ENCODE data around the gene RAPGEF2.

The RAPGEF2 gene

GRCh38 chr4:159353422-159354116 is 250.7 kb downstream of the RAPGEF2 start:
- no peak for TF ChIP-seq CSDC2 (CRISPR knock-in tag; IDR thresholded peaks at IDR 0.05)
- no peak for TF ChIP-seq ZFP3 (CRISPR knock-in tag; IDR thresholded peaks at IDR 0.05)
- no peak for TF ChIP-seq GLIS3 (CRISPR knock-in tag; IDR thresholded peaks at IDR 0.05)
- ATAC-seq, result no peak

DNA sequence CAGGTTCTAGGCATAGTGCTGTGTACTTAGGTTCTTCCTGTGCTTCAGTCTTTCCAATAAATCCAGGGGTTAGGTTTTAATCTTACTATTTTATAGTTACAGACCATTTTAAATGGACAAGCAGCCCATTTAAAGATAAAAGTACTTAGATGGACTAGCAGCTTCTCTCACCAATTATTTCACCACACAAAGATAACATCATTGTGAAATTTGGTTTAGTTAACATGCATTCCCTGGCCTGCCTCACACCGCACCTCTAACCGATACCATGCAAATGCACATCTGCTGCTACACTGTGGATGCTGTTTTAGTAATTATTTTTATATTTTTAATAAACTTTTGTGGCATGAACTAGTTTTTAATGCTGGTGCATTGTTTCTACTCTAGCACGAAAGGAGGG is 252.6 kb downstream of the RAPGEF2 start:
- ATAC-seq, result no peak
- no peak for TF ChIP-seq ZFP30 (CRISPR knock-in tag; IDR thresholded peaks at IDR 0.05)
- TF ChIP-seq RARB (CRISPR knock-in tag; IDR thresholded peaks at IDR 0.05), result no peak
- TF ChIP-seq, protein P1, sequence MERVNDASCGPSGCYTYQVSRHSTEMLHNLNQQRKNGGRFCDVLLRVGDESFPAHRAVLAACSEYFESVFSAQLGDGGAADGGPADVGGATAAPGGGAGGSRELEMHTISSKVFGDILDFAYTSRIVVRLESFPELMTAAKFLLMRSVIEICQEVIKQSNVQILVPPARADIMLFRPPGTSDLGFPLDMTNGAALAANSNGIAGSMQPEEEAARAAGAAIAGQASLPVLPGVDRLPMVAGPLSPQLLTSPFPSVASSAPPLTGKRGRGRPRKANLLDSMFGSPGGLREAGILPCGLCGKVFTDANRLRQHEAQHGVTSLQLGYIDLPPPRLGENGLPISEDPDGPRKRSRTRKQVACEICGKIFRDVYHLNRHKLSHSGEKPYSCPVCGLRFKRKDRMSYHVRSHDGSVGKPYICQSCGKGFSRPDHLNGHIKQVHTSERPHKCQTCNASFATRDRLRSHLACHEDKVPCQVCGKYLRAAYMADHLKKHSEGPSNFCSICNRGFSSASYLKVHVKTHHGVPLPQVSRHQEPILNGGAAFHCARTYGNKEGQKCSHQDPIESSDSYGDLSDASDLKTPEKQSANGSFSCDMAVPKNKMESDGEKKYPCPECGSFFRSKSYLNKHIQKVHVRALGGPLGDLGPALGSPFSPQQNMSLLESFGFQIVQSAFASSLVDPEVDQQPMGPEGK (CRISPR knock-in tag; IDR thresholded peaks at IDR 0.05; ENCODE audit: borderline replicate concordance), result no peak
- TF ChIP-seq ESRRG (CRISPR knock-in tag; IDR thresholded peaks at IDR 0.05), result no peak
- TF ChIP-seq BACH2 (CRISPR knock-in tag; IDR thresholded peaks at IDR 0.05; ENCODE audit: borderline replicate concordance), result no peak
- TF ChIP-seq, protein P2, sequence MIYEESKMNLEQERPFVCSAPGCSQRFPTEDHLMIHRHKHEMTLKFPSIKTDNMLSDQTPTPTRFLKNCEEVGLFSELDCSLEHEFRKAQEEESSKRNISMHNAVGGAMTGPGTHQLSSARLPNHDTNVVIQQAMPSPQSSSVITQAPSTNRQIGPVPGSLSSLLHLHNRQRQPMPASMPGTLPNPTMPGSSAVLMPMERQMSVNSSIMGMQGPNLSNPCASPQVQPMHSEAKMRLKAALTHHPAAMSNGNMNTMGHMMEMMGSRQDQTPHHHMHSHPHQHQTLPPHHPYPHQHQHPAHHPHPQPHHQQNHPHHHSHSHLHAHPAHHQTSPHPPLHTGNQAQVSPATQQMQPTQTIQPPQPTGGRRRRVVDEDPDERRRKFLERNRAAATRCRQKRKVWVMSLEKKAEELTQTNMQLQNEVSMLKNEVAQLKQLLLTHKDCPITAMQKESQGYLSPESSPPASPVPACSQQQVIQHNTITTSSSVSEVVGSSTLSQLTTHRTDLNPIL (CRISPR knock-in tag; IDR thresholded peaks at IDR 0.05; ENCODE audit: low read depth), result no peak
- TF ChIP-seq ARNTL (CRISPR knock-in tag; IDR thresholded peaks at IDR 0.05; ENCODE audit: borderline replicate concordance, low read depth), result no peak
- TF ChIP-seq OSR1 (CRISPR knock-in tag; IDR thresholded peaks at IDR 0.05), result no peak
- no peak for TF ChIP-seq ZNF70 (CRISPR knock-in tag; IDR thresholded peaks at IDR 0.05)
- no peak for TF ChIP-seq ZC3H10 (CRISPR knock-in tag; IDR thresholded peaks at IDR 0.05)
- TF ChIP-seq GLIS3 (CRISPR knock-in tag; IDR thresholded peaks at IDR 0.05), result no peak
- no peak for TF ChIP-seq PPARA (CRISPR knock-in tag; IDR thresholded peaks at IDR 0.05; ENCODE audit: borderline replicate concordance)
- no peak for TF ChIP-seq ZFP3 (CRISPR knock-in tag; IDR thresholded peaks at IDR 0.05)
- no peak for TF ChIP-seq TOX (CRISPR knock-in tag; IDR thresholded peaks at IDR 0.05; ENCODE audit: borderline replicate concordance)
- TF ChIP-seq CSRNP3 (CRISPR knock-in tag; IDR thresholded peaks at IDR 0.05), result no peak
- TF ChIP-seq SNAI2 (CRISPR knock-in tag; IDR thresholded peaks at IDR 0.05), result no peak

- TF ChIP-seq ZNF8 (CRISPR knock-in tag; IDR thresholded peaks at IDR 0.05) (no peak), BACH2 (CRISPR knock-in tag; IDR thresholded peaks at IDR 0.05; ENCODE audit: borderline replicate concordance) (no peak), TOX (CRISPR knock-in tag; IDR thresholded peaks at IDR 0.05; ENCODE audit: borderline replicate concordance) (no peak), SNAI2 (CRISPR knock-in tag; IDR thresholded peaks at IDR 0.05) (no peak), RARB (CRISPR knock-in tag; IDR thresholded peaks at IDR 0.05) (no peak), PPARA (CRISPR knock-in tag; IDR thresholded peaks at IDR 0.05; ENCODE audit: borderline replicate concordance) (no peak), CSRNP3 (CRISPR knock-in tag; IDR thresholded peaks at IDR 0.05) (no peak), ISL1 (CRISPR knock-in tag; IDR thresholded peaks at IDR 0.05) (no peak), TCF4 (CRISPR knock-in tag; IDR thresholded peaks at IDR 0.05; ENCODE audit: borderline replicate concordance) (no peak), ZNF70 (CRISPR knock-in tag; IDR thresholded peaks at IDR 0.05) (no peak), ZFP3 (CRISPR knock-in tag; IDR thresholded peaks at IDR 0.05) (no peak)
- TF ChIP-seq, protein P3, sequence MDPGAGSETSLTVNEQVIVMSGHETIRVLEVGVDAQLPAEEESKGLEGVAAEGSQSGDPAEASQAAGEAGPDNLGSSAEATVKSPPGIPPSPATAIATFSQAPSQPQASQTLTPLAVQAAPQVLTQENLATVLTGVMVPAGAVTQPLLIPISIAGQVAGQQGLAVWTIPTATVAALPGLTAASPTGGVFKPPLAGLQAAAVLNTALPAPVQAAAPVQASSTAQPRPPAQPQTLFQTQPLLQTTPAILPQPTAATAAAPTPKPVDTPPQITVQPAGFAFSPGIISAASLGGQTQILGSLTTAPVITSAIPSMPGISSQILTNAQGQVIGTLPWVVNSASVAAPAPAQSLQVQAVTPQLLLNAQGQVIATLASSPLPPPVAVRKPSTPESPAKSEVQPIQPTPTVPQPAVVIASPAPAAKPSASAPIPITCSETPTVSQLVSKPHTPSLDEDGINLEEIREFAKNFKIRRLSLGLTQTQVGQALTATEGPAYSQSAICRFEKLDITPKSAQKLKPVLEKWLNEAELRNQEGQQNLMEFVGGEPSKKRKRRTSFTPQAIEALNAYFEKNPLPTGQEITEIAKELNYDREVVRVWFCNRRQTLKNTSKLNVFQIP (CRISPR knock-in tag; IDR thresholded peaks at IDR 0.05; ENCODE audit: borderline replicate concordance, low read depth), result no peak
- TF ChIP-seq, protein P2 (CRISPR knock-in tag; IDR thresholded peaks at IDR 0.05; ENCODE audit: low read depth), result no peak
- no peak for ATAC-seq
Measured at GRCh38 chr4:159357350-159357749, 254.5 kb downstream of the RAPGEF2 start.
